Measurements from ENCODE around the gene SYP.

Gene SYP

GRCh38 chrX:49193542-49193964, 6.4 kb downstream of the SYP start:
- H3K27me3 ChIP-seq (ENCODE audit: insufficient read depth, low read depth, severe bottlenecking), result peaks cover 3% of the 10 kb centered on the region
- no peak overlapping the region for H3K27ac ChIP-seq
- H3K36me3 ChIP-seq, result peaks cover 73% of the 10 kb centered on the region
- DNase-seq, result no peak
- TF ChIP-seq CTCF (IDR thresholded peaks at IDR 0.05; ENCODE audit: low read depth, low read length), result no peak
- H3K4me3 ChIP-seq (ENCODE audit: low read depth, low read length), result no peak overlapping the region
- no peaks in the 10 kb centered on the region for H3K9me3 ChIP-seq (ENCODE audit: severe bottlenecking)

DNA sequence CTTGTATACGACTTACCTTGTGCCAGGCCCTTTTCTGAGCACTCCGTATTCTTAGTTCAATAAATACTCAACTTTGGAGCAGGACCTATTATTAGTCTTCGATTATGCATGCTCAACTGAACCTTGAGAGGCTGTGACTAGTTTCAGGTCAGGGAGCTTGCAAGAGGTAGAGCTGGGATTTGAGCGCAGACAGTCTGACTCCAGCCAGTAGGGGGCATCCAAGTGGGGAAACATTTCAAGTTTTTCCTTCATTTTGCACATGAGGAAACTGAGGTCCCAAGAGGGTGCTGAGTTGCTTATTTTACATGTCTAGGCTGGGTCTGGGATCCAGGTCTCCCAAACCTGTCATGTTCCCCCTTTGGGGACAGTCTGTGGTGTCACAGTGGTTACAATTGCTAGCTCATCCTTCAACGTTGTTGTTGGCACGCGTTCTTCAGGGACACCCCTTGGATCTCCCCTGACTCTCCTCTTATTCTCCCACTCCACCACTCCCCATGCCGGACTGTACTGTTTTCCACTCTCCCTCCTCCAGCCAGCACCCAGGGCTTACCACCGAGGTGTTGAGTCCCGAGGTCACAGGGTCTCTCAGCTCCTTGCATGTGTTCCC, 7.2 kb downstream of the SYP start:
- TF ChIP-seq CTCF (IDR thresholded peaks at IDR 0.05; ENCODE audit: low read depth, low read length), result peak; percentile 68
- H3K4me3 ChIP-seq (ENCODE audit: low read depth, low read length), result no peak overlapping the region
- H3K9me3 ChIP-seq (ENCODE audit: severe bottlenecking), result no peaks in the 10 kb centered on the region
- peaks cover 68% of the 10 kb centered on the region for H3K36me3 ChIP-seq
- no peak overlapping the region for H3K27ac ChIP-seq
- peaks cover 3% of the 10 kb centered on the region for H3K27me3 ChIP-seq (ENCODE audit: insufficient read depth, low read depth, severe bottlenecking)
- DNase-seq, result no peak

DNA sequence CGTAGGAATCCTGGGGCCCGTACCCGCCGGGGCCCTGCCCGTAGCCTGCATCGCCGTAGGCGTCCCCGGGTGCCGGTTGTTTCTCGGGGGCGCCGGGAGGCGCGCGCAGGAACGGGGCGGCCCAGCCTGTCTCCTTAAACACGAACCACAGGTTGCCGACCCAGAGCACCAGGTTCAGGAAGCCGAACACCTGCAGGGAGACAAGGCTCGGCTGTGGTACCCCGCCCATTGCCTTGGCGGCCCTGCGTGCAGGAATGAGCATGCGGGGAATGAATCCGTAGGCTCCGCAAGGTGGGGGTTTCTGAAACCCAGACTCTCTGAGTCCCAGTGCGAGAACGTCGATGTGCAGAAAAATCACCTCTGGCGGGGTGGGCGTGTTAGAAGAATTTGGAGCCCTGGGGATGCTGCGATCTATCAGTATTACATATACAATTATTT, 8.4 kb downstream of the SYP start:
- Histone ChIP-seq H3K36me3 (peaks cover 59% of the 10 kb centered on the region), H3K27ac (no peak overlapping the region), H3K9me3 (ENCODE audit: severe bottlenecking) (no peaks in the 10 kb centered on the region), H3K27me3 (ENCODE audit: insufficient read depth, low read depth, severe bottlenecking) (peaks cover 10% of the 10 kb centered on the region), H3K4me3 (ENCODE audit: low read depth, low read length) (no peak overlapping the region)
- DNase-seq, result no peak
- no peak for TF ChIP-seq CTCF (IDR thresholded peaks at IDR 0.05; ENCODE audit: low read depth, low read length)

DNA sequence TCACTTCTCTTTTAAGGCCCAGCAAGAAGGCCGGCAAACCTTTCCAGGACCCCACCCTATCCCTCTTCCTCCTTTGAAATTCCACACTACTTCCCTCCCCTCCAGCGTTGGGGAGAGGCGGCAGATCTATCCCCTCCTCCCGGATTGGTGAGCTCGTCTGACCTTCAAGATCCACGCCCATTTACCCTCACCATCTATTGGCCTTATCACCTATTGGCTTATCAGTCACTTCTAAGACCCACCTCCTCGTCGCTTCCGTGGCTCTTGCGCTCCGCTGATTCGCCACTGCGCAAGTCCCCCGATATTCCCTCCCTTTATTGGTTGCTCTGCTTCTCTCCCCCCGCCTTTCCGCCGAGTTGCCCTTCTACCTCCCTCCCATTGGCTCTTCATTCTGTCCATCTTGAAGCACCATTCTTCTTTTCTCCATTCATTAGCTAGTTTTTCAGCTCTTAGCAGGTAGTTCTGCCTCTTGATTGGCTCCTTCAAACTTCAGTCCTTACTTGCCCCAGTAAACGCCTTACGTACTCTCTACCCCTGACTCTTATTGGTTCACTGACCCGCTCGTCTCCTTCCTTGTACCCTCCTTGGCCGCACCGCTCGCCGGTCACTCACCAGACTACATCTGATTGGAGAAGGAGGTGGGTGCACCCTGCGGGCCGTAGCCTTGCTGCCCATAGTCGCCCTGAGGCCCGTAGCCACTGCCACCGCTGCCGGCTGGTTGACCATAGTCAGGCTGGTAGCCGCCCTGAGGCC, 9.0 kb downstream of the SYP start:
- Histone ChIP-seq H3K9me3 (ENCODE audit: severe bottlenecking) (no peaks in the 10 kb centered on the region), H3K4me3 (ENCODE audit: low read depth, low read length) (no peak overlapping the region), H3K27me3 (ENCODE audit: insufficient read depth, low read depth, severe bottlenecking) (peaks cover 14% of the 10 kb centered on the region), H3K27ac (no peak overlapping the region), H3K36me3 (peaks cover 53% of the 10 kb centered on the region)
- no peak for DNase-seq
- no peak for TF ChIP-seq CTCF (IDR thresholded peaks at IDR 0.05; ENCODE audit: low read depth, low read length)

GRCh38 chrX:49189606-49190005, 10.4 kb downstream of the SYP start:
- H3K4me3 ChIP-seq (ENCODE audit: low read depth, low read length), result no peak overlapping the region
- H3K9me3 ChIP-seq (ENCODE audit: severe bottlenecking), result no peaks in the 10 kb centered on the region
- no peak overlapping the region for H3K27ac ChIP-seq

More at GRCh38 chrX:49189606-49190005, 10.4 kb downstream of the SYP start:
- H3K36me3 ChIP-seq, result peaks cover 43% of the 10 kb centered on the region
- TF ChIP-seq CTCF (IDR thresholded peaks at IDR 0.05; ENCODE audit: low read depth, low read length), result no peak
- peaks cover 14% of the 10 kb centered on the region for H3K27me3 ChIP-seq (ENCODE audit: insufficient read depth, low read depth, severe bottlenecking)
- DNase-seq, result no peak
